HEK293T (cell line): ENCODE measurements around the gene GPR34.

ENCODE experiments used
- BHLHE40 ChIP-seq: fragments of 450-650 bp; IDR thresholded peaks from 2 replicates; pipeline ENCODE4 v1.6.1; 2016; ENCODE audit warnings: mild to moderate bottlenecking, moderate library complexity, borderline replicate concordance
- FOXK2 ChIP-seq: fragments of 450-650 bp; IDR thresholded peaks from 2 replicates; pipeline ENCODE4 v1.6.1; 2016; ENCODE audit warnings: mild to moderate bottlenecking

DNA sequence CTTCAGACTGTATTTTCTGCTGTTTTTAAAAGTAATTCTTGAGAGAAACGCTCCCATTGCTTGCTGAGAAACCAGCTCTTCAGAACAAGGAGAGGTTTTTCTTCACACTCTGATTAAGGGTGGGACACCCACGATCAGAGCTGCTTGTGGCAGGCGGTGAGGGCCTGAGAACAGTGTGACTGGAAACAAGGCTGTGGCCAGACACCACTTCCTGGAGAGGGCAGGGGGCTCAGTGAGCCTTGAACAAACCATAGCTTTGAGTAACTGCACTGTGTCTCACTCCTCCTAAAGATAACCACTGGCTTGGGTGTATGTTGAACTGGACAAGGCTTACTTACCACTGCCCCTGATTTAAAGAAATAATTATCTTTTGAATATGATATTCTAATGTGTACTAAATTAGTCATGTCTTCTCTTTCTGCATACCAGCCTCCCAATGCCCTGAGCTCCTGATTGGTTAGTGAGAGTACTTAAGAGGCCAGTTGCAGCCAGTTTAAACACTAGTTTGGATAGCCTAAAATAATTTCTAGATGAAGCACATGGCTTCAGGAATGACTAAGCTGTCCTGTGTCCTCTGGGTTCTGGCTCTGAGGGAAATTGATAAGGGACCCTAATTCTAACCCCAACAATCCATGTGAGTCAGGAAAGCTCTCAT lies 31.5 kb downstream of the GPR34 start:
- no peak for TF ChIP-seq FOXK2
- TF ChIP-seq BHLHE40: no peak
